Stimulated activated CD4-positive, alpha-beta T cell treated with anti-CD3 and anti-CD28 coated beads, Interleukin-4, amount 100 ng/mL, for 48 hours (primary cell): ENCODE data around the gene PDGFRB.

Source experiments
- DNase-seq, 2 donors: peaks; one replicate each; pipeline ENCODE4 v3.0.0-alpha.2; 2020; ENCODE audit warnings: low read depth in 2 of 2

Gene PDGFRB

DNA sequence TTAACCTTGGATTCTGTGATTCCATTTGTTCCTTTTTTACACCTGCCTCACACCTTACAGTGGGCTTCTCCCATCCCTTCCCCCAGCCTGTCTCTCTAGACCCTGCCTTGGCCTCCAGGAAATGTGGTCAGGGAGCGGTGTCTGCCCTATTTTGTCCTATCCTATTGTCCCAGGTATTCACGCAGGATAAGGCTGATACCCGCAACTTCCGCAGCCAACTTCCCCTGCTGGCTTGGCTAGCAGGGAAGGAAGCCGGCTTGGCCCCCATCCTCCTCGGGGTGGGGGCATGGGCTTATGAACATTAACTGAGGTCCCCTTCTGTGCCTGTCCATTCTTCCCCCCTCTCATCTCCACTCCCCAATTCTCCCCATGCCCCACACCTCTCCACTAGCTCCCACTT lies 72.8 kb downstream of the PDGFRB start:
- no peak for DNase-seq

DNA sequence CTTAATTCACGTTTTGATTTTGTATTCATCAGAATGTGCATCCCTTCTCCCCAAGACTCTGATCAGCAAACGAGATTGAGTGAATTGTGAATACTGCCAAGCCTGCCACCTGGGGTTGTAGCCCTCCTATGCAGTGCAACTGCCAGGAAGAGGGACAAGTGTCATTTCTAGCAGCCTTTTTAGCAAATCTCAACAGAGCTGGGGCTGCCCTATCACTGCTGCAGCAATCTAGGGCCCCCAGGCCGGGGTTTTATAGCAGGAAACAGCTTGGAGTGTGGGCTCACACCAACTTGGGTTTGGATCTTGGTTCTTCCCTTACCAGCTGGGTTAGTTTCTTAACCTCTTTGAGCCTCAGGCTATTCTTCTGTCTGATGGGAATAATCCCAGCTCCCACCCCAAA lies 73.3 kb downstream of the PDGFRB start:
- DNase-seq: no peak

DNA sequence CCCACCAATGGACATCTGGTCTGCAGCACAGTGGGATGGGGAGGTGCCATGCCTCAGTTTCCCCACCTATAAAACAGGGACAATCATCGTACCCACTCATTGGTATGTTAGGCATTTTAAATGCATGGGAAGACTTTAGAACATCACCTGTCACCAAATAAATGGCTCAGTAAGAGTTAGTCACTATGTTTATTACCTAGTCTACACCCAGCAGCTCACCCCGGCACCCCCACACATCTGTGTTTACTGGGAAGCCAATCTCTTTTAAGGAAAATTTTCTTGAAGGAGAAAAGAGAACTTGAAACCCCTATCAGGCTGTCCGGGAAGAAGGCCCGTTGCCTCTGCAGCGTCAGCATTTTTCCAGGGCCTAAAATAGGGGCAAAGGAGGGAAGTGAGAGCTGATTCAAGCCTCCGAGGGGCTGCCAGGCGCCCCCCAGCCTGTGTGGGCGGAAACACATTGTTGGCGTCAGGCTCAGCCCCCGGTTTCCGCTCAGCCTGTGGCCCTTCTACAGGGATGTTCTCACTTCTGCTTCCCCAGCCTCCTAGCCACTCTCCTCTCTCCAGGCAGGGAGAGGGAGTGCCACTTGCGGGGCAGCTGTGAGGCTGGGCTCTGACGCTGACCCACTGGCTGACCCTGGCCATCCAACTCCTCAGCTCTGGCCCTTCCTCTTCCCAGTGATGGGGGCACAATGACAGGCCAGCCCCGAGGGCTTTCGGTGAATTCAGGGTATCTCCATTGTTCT lies 73.9 kb downstream of the PDGFRB start:
- DNase-seq: no peak

DNA sequence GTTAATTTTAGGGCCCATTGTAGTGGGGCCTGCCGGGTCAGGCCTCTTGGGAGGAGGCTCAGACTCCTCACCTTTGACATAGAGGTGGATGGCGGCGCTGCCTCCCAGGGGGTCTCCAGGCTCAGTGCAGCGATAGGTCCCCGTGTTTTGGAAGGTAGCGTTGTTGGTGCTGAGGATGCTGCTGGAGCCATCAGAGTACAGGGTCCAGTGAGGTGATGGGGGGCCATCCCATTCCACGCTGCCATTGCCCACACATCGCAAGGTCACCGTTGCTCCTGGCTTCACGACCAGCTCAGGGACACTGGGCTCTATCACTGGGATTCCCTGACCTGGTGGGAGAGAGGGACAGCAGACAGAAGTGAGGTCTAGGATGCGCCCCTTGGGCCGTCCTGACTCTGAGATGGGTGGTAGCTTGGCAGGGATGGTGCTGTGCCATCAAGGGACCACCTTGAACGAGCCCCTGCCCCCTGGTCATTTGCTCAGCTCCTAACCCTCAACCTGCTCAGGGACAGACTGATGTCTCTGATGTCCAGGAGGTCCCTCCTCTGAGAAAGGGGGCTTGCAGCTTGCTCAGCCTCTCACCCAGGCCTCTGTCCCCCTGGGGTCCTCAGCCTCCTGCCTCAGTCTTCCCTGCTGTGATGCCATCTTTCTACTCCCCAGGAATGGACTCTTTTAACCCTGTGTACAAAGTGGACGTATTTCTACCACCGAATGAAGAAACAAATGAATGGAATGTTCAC lies 74.8 kb downstream of the PDGFRB start:
- no peak for DNase-seq

DNA sequence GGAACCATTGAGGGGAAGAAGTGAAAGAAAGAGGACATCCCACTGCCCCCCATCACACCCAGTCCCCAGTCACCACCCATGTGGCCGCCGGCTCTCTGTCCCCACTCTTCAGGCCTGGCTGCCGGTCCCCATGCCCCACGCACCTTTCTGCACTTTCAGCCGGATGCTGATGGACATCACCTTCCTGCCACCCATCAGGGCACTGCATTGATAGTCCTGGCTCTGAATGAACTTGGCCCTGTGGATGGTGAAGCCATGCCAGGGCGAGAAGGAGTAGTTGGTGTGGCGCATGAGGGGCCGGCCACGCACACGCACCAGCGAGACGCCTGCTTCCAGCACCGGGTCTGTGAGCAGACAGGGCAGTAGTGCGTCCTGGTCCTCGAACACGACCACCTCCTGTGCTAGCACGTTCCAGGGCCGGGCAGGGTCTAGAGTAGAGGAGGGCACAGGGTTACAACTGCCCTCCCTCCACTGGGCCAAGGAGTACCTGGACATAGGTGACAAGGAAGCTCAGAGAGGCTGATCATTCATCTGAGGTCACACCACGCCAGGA lies 75.7 kb downstream of the PDGFRB start:
- DNase-seq: no peak

DNA sequence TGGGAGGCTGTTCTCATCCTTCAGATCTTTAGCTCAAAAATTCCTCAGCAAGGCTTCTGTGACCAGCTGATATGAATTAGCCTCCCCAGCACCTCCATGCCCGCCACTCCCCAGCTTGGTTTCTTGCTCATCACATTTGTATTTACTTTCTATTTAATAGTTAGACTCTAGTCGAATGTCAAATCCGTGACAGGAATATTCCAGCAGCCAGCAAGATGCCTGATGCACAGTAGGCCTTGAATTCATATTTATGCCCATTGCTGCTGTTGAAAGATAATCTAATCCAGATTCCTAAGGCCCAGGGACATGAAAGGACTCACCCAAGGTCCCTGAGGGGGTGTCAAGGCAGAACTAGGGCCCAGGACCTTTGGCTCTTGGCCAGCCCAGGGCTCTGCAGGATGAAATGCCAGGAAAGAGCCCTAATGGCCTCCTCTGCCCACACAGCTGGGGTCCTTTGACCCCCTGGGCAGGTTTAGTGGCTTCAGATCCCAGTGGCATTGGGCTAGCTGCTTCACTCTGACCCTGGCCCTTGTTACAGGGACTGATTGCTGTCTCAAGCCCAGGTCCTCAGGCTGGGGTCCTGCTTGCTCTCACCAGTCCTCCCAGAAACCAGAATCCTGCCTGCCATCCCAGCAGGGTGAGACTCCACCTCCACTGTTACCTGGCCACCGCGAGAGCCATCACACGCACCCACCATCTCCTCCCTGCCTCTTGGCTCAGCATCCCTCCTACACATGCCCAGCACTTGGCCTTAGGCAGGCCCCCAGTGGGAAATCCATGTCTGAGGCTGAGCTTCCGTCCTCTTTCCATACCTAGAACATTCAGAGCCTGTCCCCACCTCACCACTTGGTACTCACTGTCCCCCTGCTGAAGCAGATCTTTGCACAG lies 76.6 kb downstream of the PDGFRB start:
- no peak for DNase-seq

DNA sequence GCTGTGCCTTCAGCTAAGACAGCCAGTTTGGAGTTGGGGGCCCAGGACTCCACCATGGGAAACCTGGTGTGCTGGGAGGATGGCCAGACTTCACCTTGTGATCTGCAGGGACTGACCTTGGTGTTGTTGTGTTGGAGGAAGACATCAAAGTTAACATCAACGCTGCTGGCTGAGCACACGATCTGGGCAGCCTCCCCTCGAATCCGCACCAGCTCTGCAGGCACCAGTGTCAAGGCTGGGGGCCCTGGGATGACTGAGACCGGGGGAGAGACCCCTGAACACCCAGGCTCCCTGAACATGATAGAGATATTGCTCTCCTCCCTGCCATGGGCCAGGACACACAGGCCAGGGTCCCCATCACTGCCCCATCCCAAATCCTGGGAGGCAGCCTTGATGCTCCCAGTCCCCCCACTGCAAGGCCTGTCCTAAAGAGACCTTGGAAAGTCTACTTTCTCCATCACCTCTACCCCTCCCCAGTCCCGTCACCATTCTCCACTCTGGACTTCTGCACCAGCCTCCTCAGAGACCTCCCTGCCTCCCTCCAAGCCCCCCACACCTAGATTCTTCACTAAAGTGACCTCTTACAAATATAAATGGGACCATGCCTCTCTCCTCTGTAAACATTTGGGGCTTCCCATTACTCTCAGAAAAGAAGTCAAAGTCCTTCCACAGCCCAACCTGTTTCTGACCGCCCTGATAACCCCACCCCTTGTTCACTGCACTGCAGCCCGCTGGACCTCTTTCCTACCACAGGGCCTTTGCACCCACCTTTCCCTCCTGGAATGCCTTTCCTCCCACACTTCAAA lies 77.4 kb downstream of the PDGFRB start:
- no peak for DNase-seq

DNA sequence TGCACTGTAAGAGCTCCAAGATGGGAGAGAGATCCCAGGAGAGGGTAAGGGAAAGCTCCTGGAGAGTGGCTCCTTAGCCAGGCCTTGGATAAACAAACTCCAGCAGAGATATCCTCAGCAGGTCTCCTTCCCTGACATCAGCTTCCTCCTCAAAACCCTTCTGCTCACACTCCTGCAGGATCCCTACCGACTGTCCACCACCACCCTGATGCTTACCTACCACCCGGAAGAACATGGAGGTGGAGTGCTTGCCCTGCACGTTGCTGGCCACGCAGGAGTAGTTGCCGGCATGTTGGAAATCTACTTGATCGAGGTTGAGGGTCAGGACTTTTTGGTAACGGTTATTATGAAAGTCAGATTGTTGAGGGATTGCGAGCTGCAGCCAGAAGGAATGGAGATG lies 78.6 kb downstream of the PDGFRB start:
- DNase-seq: no peak

DNA sequence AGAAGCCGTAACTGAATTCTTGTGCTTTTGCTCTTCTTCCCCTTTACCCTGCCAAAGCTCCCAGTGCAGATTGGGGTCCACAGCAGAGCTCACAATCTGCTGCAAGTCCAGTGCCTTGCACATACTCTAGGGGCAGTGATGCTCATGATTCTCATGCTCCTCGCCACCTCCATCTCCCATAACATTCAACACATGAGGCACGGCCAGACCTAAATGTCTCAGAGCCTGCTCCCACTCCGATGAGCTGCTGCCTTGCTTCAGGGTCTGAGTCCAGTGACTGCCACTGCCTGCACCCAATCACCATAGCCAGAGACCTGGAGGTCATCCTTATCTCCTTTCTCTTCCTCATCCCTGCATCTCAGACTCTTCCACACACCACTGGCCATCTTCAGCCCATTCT lies 79.8 kb downstream of the PDGFRB start:
- DNase-seq: no peak

DNA sequence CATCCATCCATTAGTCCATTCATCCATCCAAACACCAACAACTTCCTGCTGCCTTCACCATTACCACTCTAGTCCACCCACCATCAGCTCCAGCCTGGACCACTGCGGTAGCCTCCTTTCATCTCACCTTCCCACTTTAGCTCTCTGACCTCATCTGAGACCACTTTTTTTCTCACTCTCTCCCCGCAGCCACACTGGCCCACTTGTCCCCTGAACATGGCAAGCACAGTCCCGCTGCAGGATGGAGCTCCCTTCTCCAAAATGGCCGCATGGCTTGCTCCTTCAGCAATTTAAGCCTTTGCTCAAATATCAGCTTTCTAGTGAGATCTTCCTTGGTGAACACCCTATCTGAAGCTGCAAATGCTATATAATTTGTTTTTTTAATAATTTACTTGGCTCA lies 80.4 kb downstream of the PDGFRB start:
- no peak for DNase-seq

DNA sequence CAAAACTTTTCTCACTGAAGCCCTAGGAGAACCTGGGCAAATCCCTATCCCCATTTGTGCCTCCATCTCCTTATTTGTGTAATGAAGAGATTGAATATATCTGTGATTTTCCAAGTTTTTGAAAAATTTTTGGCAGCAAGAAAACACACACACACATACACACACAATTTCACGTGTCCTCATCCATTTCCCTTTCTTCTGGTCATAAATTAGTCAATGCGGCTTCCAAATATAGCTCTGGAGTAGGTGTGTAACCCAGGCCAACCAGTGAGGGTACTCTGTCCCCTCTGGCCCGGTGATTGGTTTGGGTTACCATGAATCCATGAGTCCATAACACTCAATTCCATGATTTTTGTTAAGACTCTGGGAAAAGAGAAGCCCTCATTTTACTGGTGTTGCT lies 82.0 kb downstream of the PDGFRB start:
- DNase-seq: no peak

DNA sequence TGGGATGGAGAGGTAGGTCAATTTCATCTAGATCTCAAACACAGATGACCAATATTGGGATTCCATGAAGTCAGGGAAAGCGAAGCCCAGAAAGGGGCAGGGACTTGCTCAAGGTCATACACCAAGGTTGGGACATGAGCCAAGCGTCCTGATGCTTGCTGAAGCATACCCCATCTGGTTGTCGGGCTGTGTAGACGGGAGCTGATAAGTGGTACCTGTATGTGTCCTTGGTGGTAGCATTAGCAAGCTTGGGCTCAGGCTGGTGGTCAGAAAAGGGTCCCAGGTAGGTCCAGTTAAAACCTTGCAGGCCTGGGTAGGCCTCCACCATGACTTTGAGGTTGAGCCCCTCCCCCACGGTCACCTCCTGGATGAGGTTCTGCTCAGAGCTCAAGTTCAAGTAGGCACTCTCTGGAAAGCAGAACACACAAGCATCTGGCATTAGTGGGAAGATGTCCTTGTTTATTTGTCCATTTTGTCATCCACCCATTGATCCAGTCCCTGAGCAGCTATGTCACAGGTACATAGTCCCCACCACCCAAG lies 82.5 kb downstream of the PDGFRB start:
- no peak for DNase-seq

DNA sequence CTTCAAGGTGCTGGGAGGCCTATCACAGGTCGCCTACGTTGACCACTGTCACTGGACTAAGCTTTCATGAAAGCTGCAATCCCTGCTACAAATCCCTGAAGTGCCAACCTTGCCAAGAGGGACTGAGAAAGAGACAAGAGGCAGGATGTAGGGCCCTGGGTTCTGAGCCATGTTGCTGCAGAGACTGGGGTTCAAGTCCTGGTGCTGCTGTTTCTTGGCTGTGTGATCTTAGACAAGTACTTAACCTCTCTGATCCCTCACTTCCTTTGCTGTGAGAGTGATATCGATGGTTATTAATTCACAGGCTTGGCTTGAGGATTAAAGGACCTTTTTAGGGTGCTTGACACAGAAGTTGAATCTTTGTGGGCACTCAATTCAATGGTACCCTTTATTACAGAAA lies 84.8 kb downstream of the PDGFRB start:
- no peak for DNase-seq

DNA sequence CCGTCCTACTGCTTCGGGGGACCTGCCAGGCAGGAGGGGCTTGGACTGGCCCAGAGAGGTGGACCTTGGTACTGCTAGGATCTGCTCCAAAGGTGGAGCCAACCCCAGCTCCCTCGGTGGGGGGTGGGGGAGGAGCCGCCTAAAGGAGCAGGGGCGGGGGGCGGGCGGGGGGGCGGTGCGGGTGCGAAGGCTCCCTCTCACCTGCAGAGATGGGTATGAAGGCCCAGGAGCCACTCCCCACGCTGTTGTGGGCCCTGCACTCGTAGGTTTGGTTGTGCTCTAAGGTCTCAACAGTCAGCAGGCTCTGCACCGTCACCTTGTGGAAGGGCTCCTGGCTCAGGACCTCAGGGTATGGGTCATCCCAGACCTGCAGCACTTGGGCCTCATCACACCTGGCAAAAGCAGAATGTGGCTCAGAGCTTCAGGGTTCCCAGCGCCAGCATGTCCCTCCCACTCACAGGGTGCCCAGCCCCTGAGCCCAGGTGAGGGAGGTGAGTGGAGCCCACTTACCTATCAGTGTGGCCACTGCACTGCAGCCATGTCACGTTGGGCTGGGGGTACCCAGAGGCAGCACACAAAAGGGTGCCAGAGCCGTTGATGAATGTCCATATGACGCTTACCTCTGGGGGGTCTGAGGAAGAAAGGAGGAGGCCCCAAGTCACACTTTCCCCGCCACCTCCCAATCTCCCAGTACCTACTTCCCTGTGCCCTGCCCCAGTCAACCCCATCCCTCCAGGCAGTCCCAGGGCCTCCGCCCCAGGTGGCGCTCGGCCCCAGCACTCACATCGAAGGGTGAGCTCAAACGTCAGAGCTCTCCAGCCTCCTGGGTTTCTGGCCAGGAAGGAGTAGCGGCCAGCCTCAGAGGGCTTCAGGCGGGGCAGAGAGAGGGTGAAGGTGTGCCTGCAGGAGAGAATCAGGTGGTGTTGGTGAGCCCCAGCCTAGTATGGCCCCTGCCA lies 85.7 kb downstream of the PDGFRB start:
- no peak for DNase-seq

DNA sequence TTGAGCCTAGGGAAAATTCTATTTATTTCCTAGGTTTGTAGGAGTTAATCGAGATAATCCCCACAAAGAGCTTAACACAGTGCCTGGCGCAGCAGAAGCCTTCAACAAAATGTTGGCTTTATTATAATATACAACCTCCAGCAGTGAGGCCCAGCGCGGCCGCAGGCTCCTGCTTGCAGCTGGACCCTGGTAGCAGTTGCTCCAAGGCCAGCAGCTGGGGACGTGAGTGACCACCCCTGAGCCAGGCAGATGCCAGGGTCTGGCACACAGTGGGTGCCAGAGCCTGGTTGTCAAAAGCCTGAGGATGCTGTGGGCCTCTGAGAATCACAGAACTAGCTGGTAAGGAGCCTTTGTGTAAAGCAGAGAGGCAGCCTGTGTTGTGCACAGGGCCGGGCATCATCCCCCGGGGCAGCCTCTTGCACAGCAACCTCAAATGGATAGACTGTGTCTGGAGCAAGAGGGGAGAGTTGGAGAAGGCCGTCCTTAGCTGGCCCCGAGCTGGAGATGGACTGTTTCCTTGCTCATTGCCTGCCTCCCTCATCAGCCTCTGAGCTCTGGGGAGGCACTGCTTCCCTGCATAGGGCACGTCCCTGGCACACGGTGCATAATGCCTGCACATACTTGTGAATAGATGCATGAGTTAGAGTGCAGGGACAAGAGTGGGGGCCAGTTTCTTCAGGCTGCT lies 86.5 kb downstream of the PDGFRB start:
- no peak for DNase-seq

DNA sequence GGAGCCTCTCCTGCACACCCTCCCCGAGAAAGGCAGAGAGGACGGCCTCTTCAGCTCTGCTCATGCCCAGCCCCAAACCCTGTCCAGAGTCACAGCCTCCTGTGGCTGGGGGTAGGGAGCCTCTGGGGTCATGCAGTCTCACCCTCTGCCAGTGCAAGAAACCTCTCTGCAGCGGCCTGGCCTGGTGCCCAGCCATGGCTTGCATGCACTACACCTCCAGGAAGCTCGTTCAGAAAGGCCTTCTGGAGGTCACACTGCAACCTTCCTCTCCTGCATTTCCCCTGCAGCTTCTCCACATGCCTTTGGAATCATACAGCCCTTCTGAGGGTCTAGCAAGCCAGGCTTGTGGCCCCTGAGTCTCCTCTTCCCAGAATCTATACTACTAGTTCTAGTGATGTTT lies 87.2 kb downstream of the PDGFRB start:
- DNase-seq: no peak

DNA sequence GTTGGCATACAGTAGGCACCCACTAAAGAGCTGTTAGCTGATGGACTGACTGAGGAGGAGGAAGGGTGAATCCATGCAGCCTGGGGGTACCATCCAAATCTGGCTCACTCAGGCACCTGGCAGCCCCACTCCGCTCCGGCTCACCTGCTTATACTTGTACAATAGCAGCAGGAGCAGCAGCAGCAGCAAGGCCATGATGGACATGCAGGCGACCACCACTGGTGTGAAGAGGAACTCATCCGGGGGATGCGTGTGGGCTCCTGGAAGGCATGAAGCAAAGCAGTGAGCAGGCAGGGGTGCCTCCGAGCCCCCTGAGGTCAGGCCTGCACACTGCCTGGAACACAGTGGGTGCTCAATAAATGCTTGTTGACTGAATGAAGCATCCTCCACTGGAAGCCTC lies 87.6 kb downstream of the PDGFRB start:
- DNase-seq: no peak

DNA sequence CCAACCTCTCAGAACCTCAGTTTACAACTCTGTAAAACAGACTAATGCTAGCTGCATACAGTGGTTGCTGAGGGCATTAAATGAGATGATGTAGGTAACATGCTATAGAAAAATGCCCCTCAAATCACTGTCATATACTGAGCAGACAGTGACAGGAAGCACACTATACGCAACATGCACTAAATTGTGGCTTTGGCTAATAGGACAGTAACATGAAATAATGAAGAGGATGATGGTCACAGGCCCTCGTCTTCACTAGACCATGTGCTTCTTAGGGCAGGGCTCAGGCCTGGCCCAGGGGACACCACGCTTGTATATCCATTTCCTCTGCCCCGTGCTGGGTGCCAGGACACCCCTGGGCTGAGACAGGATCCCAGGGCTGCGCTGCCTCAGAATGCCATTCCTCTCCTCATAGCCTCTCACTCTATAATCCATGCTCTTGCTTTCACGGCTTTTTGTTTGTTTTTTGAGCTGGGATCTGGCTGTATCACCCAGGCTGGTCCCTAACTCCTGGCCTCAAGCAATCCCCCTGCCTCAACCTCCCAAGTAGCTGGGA lies 88.2 kb downstream of the PDGFRB start:
- no peak for DNase-seq

DNA sequence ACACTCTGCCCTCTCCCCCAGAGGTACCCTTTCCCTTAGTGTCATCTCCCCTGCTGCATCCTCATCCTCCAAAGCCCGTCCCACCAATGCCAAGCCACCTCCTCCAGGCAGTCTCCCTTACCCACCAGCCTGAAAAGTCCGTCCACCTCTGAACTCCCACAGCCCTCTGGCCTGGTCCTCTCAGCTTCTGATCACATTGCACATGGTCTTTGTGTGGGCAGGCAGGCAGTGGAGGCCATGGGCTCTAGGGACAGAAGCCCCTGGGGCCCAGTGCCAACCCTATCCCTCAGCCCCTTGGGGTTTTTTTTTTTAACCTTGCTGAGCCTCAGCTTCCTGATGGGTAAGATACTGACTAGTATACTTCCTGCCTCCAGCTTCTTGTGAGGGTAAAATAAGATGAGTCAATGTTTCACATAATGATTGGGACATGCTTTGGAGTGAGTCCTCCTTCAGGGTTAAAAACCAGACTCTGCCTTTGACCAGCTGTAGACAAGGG lies 88.7 kb downstream of the PDGFRB start:
- DNase-seq: no peak
